Pons (tissue), 1 donor: ENCODE results near the gene OR10AD1.

Experiments used
- DNase-seq: peaks from one replicate; pipeline ENCODE4 v3.0.0-alpha.2; 2016; ENCODE audit warnings: low spot score

Gene OR10AD1

GRCh38 chr12:48191096-48191495, 12.0 kb downstream of the OR10AD1 start:
- no peak for DNase-seq

- peak; percentile 89 for DNase-seq
Observed at GRCh38 chr12:48189331-48190125, 13.6 kb downstream of the OR10AD1 start.

- no peak for DNase-seq
Observed at GRCh38 chr12:48187916-48188695, 15.0 kb downstream of the OR10AD1 start.

- no peak for DNase-seq
Observed at GRCh38 chr12:48185181-48185919, 17.7 kb downstream of the OR10AD1 start.

GRCh38 chr12:48184549-48184922, 18.6 kb downstream of the OR10AD1 start:
- DNase-seq = no peak

- DNase-seq = no peak
Observed at GRCh38 chr12:48183876-48184548, 19.1 kb downstream of the OR10AD1 start.

GRCh38 chr12:48183091-48183875, 19.8 kb downstream of the OR10AD1 start, which contains the start of gene CCDC184:
TSS of gene CCDC184 (plus strand) at chr12:48183644. CDS start at chr12:48184123, 479 bp downstream.
- DNase-seq = peak; percentile 85

- no peak for DNase-seq
Observed at GRCh38 chr12:48182631-48183030, 20.5 kb downstream of the OR10AD1 start.

- DNase-seq = no peak
Observed at GRCh38 chr12:48180857-48181495, 22.1 kb downstream of the OR10AD1 start.

GRCh38 chr12:48180424-48180823, 22.7 kb downstream of the OR10AD1 start:
- DNase-seq = no peak

- no peak for DNase-seq
Observed at GRCh38 chr12:48179466-48179865, 23.6 kb downstream of the OR10AD1 start.

GRCh38 chr12:48177982-48178381, 25.1 kb downstream of the OR10AD1 start:
- DNase-seq = no peak

GRCh38 chr12:48176417-48176751, 26.7 kb downstream of the OR10AD1 start:
- no peak for DNase-seq

GRCh38 chr12:48175613-48176416, 27.3 kb downstream of the OR10AD1 start:
- DNase-seq = no peak

- DNase-seq = no peak
Observed at GRCh38 chr12:48169011-48169410, 34.1 kb downstream of the OR10AD1 start.

GRCh38 chr12:48165089-48165981, 37.8 kb downstream of the OR10AD1 start:
- peak; percentile 71 for DNase-seq

- DNase-seq = peak; percentile 64
Observed at GRCh38 chr12:48164451-48164850, 38.6 kb downstream of the OR10AD1 start.

- DNase-seq = no peak
Observed at GRCh38 chr12:48163150-48163747, 39.8 kb downstream of the OR10AD1 start.
